Stimulated activated CD4-positive, alpha-beta T cell treated with anti-CD3 and anti-CD28 coated beads, Interleukin-4, amount 100 ng/mL, for 24 hours (primary cell): ENCODE results near the gene PSMA1.

Experiments
- DNase-seq: peaks from one replicate; pipeline ENCODE4 v3.0.0-alpha.2; 2020

The PSMA1 gene

GRCh38 chr11:14529321-14529720 is 9.1 kb upstream of the PSMA1 start:
- no peak for DNase-seq

GRCh38 chr11:14522801-14523200 is 2.6 kb upstream of the PSMA1 start:
- DNase-seq: no peak

- DNase-seq: no peak
Measured at GRCh38 chr11:14522245-14522644, 2.1 kb upstream of the PSMA1 start.

GRCh38 chr11:14520747-14521151 is 563 bp upstream of the PSMA1 start:
- no peak for DNase-seq

- DNase-seq: peak; percentile 43
Measured at GRCh38 chr11:14519597-14519916, 629 bp downstream of the PSMA1 start.

GRCh38 chr11:14518820-14519219 is 1.4 kb downstream of the PSMA1 start:
- no peak for DNase-seq

- no peak for DNase-seq
Measured at GRCh38 chr11:14513800-14514199, 6.4 kb downstream of the PSMA1 start.

GRCh38 chr11:14506532-14506931 is 13.7 kb downstream of the PSMA1 start:
- no peak for DNase-seq

- no peak for DNase-seq
Measured at GRCh38 chr11:14503023-14503422, 17.2 kb downstream of the PSMA1 start.

- DNase-seq: no peak
Measured at GRCh38 chr11:14502039-14502438, 18.1 kb downstream of the PSMA1 start.

- DNase-seq: peak; percentile 47
Measured at GRCh38 chr11:14500181-14500651, 20.0 kb downstream of the PSMA1 start.

GRCh38 chr11:14499560-14500180 is 20.5 kb downstream of the PSMA1 start, which contains the start of gene COPB1:
Gene COPB1 (minus strand): TSS chr11:14499811. CDS start chr11:14498928, 883 bp downstream.
- peak; percentile 93 for DNase-seq

- DNase-seq: peak; percentile 42
Measured at GRCh38 chr11:14499178-14499559, 21.0 kb downstream of the PSMA1 start.

- DNase-seq: no peak
Measured at GRCh38 chr11:14480716-14481115, 39.5 kb downstream of the PSMA1 start.

- no peak for DNase-seq
Measured at GRCh38 chr11:14471127-14471526, 49.1 kb downstream of the PSMA1 start.

GRCh38 chr11:14463623-14464022 is 56.6 kb downstream of the PSMA1 start:
- no peak for DNase-seq

GRCh38 chr11:14460147-14460546 is 60.0 kb downstream of the PSMA1 start:
- no peak for DNase-seq

GRCh38 chr11:14458377-14458776 is 61.8 kb downstream of the PSMA1 start:
- no peak for DNase-seq

GRCh38 chr11:14455648-14456430 is 64.3 kb downstream of the PSMA1 start:
- no peak for DNase-seq
